Sigmoid colon (tissue), 7 donors: ENCODE data around the gene NANP. TPM values are rescaled to one million over a fixed set of nuclear protein-coding genes. Genes with fewer than 3 reads are reported as not detected.

ENCODE experiments used
- DNase-seq: peaks from one replicate; pipeline ENCODE4 v3.0.0-alpha.2; 2019
- H3K27ac ChIP-seq, 4 donors: fragments of 200-600 bp; sonication (generic); one replicate each; pipeline ENCODE4 v1.5.1; 2016 to 2019; ENCODE audit warnings: mild to moderate bottlenecking in 1 of 4
- H3K27me3 ChIP-seq, 3 donors: fragments of 200-600 bp; sonication (generic); one replicate each; pipeline ENCODE4 v1.5.1; 2019; ENCODE audit warnings: mild to moderate bottlenecking in 1 of 3
- H3K36me3 ChIP-seq, 4 donors: fragments of 200-600 bp; sonication (generic); one replicate each; pipeline ENCODE4 v1.5.1; 2016 to 2019
- H3K4me1 ChIP-seq, 4 donors: fragments of 200-600 bp; sonication (generic); one replicate each; pipeline ENCODE4 v1.5.1; 2017 to 2019
- H3K4me3 ChIP-seq, 4 donors: fragments of 200-600 bp; sonication (generic); one replicate each; pipeline ENCODE4 v1.5.1; 2017 to 2019; ENCODE audit warnings: mild to moderate bottlenecking in 2 of 4, moderate library complexity in 1 of 4
- H3K9me3 ChIP-seq, 4 donors: fragments of 200-600 bp in 3 of 4; sonication (generic) in 3 of 4; one replicate each; pipeline versions ENCODE4 v1.5.1 to v1.6.1; 2013 to 2019
- CTCF ChIP-seq, 4 experiments: fragments of 450-650 bp in 3 of 4; fragments of 200-600 bp in 1 of 4; IDR thresholded peaks; one replicate each; pipeline ENCODE4 v1.5.1; 2016 to 2019; ENCODE audit warnings: antibody characterized with exemption in 4 of 4, mild to moderate bottlenecking in 3 of 4, moderate library complexity in 2 of 4
- EP300 ChIP-seq, 4 donors: sonication (generic); formaldehyde crosslinking; IDR thresholded peaks; one replicate each; pipeline ENCODE4 v1.6.1; 2017; ENCODE audit warnings: antibody characterized with exemption in 4 of 4
- POLR2A ChIP-seq, 2 donors: fragments of 450-650 bp; IDR thresholded peaks; one replicate each; pipeline ENCODE4 v1.6.1; 2016; ENCODE audit warnings: antibody characterized with exemption in 2 of 2, mild to moderate bottlenecking in 2 of 2, moderate library complexity in 2 of 2
- POLR2AphosphoS5 ChIP-seq, 4 donors: sonication (generic); formaldehyde crosslinking; IDR thresholded peaks; one replicate each; pipeline ENCODE4 v1.6.1; 2017; ENCODE audit warnings: antibody characterized with exemption in 4 of 4
- WGBS, 2 donors: extraction: QIAGEN DNeasy Blood & Tissue Kit; methylation state at CpG; one replicate each; pipeline ENCODE4 v1.1.7; 2013; 5-methylcytosine and 5-hydroxymethylcytosine counted together
- intact Hi-C: fragments of 100-400 bp; cut with DNase I; formaldehyde crosslinking; loops from one replicate; pipeline ENCODE4 v1.15.1; 2023
- polyA plus RNA-seq, 3 donors: library from polyadenylated mRNA; stranded (reverse); fragments of 200-250 nt; gene quantifications; one replicate each; pipeline ENCODE4 v1.2.3, GENCODE V29; 2013
- total RNA-seq, 4 donors: library from RNA; depleted of rRNA; stranded (reverse); fragments of >200 nt; gene quantifications; one replicate each; pipeline ENCODE4 v1.1.0, GENCODE V29; 2016
- donor health status: healthy with polysubstance abuse.
- donor health status: Bipolar disorder and iron deficiency.
- donor health status: healthy.

Gene NANP
- total RNA-seq (1 to 10 TPM; 3.9 to 5.7 (median 4.8) TPM), polyA plus RNA-seq (1 to 10 TPM; 1.2 to 2.7 (median 2.3) TPM)

GRCh38 chr20:25623736-25624499 lies at the start of gene NANP:
NANP (minus strand) TSS chr20:25624014; CDS start chr20:25623948, 66 bp downstream.
- TF ChIP-seq POLR2A (IDR thresholded peaks at IDR 0.05) (peak; percentile 52 to 65), CTCF (IDR thresholded peaks at IDR 0.05) (no peak), POLR2AphosphoS5 (IDR thresholded peaks at IDR 0.05) (peak; percentile 71 to 92 (median 92)), EP300 (IDR thresholded peaks at IDR 0.05) (peak in 1 of 4 donors; percentile 30)
- H3K4me1 ChIP-seq = peaks cover 0 to 28% (median 13%) of the 10 kb centered on the region in 4 donors
- H3K36me3 ChIP-seq = no peaks in the 10 kb centered on the region
- H3K27me3 ChIP-seq = no peaks in the 10 kb centered on the region
- no peaks in the 10 kb centered on the region for H3K9me3 ChIP-seq
- intact Hi-C loops = loop anchor here (1.0 to 10.0 kb wide), 6 partner anchors 39 to 589 kb away; partner anchors contain the start of genes NINL and ZNF337
- peak within 1 kb of the TSS; percentile 68 to 98 (median 78) for H3K4me3 ChIP-seq
- peak within 1 kb of the TSS; percentile 83 to 97 (median 92) for H3K27ac ChIP-seq
- peak; percentile 99 for DNase-seq
- WGBS, 2 donors = 0 to 1% methylated on average over 81 of the region's 81 CpGs

- WGBS, 2 donors = 92 to 95% methylated on average over 4 of the region's 4 CpGs
- Histone ChIP-seq H3K9me3 (no peaks in the 10 kb centered on the region), H3K36me3 (peaks cover 15 to 50% (median 30%) of the 10 kb centered on the region in 4 donors), H3K4me3 (no peak overlapping the region), H3K27me3 (no peaks in the 10 kb centered on the region), H3K27ac (no peak overlapping the region), H3K4me1 (peaks cover 0 to 21% (median 13%) of the 10 kb centered on the region in 4 donors)
- TF ChIP-seq POLR2A (IDR thresholded peaks at IDR 0.05) (no peak), EP300 (IDR thresholded peaks at IDR 0.05) (no peak), CTCF (IDR thresholded peaks at IDR 0.05) (no peak), POLR2AphosphoS5 (IDR thresholded peaks at IDR 0.05) (no peak)
- intact Hi-C loops = no loop called here
- no peak for DNase-seq
These were observed 48.9 kb upstream of the NANP start for GRCh38 chr20:25672659-25673235.

- WGBS, 2 donors = 83 to 84% methylated on average over 7 of the region's 7 CpGs
- DNase-seq = no peak
- H3K27ac ChIP-seq = peak overlapping the region in 1 of 4 donors; percentile 39
- TF ChIP-seq EP300 (IDR thresholded peaks at IDR 0.05) = no peak
- TF ChIP-seq POLR2A (IDR thresholded peaks at IDR 0.05) = no peak
- no peak for TF ChIP-seq POLR2AphosphoS5 (IDR thresholded peaks at IDR 0.05)
- TF ChIP-seq CTCF (IDR thresholded peaks at IDR 0.05) = no peak
- peaks cover 0 to 21% (median 13%) of the 10 kb centered on the region in 4 donors for H3K4me1 ChIP-seq
- intact Hi-C loops = loop anchor here (5.0 kb wide), 1 partner anchor 48 kb away; the partner anchor contains the start of gene NANP
- H3K36me3 ChIP-seq = peaks cover 0 to 21% (median 11%) of the 10 kb centered on the region in 4 donors
- H3K27me3 ChIP-seq = no peaks in the 10 kb centered on the region
- H3K9me3 ChIP-seq = no peaks in the 10 kb centered on the region
- no peak overlapping the region for H3K4me3 ChIP-seq
These were observed 46.1 kb upstream of the NANP start for GRCh38 chr20:25669826-25670422.

GRCh38 chr20:25668446-25668845 lies 44.6 kb upstream of the NANP start:
- peaks cover 0 to 21% (median 13%) of the 10 kb centered on the region in 4 donors for H3K4me1 ChIP-seq
- 88 to 93% methylated on average over 4 of the region's 4 CpGs for WGBS, 2 donors
- H3K27ac ChIP-seq = peak overlapping the region in 2 of 4 donors; percentile 21 to 39
- peaks cover 0 to 7% (median 2%) of the 10 kb centered on the region in 4 donors for H3K36me3 ChIP-seq
- no peak for TF ChIP-seq CTCF (IDR thresholded peaks at IDR 0.05)
- TF ChIP-seq EP300 (IDR thresholded peaks at IDR 0.05) = no peak
- no peak for TF ChIP-seq POLR2A (IDR thresholded peaks at IDR 0.05)
- no peak for TF ChIP-seq POLR2AphosphoS5 (IDR thresholded peaks at IDR 0.05)
- H3K9me3 ChIP-seq = no peaks in the 10 kb centered on the region
- no peaks in the 10 kb centered on the region for H3K27me3 ChIP-seq
- intact Hi-C loops = loop anchor here (5.0 kb wide), 1 partner anchor 46 kb away; the partner anchor contains the start of gene NANP
- no peak overlapping the region for H3K4me3 ChIP-seq
- DNase-seq = no peak
